K562 (cell line): ENCODE measurements around the gene NECTIN2. TPM values are rescaled to one million over a fixed set of nuclear protein-coding genes. Genes with fewer than 3 reads are reported as not detected.

Source experiments
- ATF4 ChIP-seq: fragments of 450-650 bp; formaldehyde crosslinking; IDR thresholded peaks from 2 replicates; pipeline ENCODE4 v1.4.0; 2022; ENCODE audit warnings: mild to moderate bottlenecking, moderate library complexity
- BHLHE40 ChIP-seq: IDR thresholded peaks from 2 replicates; pipeline ENCODE4 v1.6.1; 2011; ENCODE audit warnings: low read length, improper control_type of control experiment
- CAMTA2 ChIP-seq: fragments of 250-450 bp; sonication (Bioruptor Pico); conservative IDR thresholded peaks from 2 replicates; pipeline ENCODE4 v1.5.1; 2022
- CBX3 ChIP-seq, 2 experiments: IDR thresholded peaks; 1 replicate in 1 of 2; 2 replicates in 1 of 2; pipeline ENCODE4 v1.6.1; 2012; ENCODE audit warnings: inconsistent platforms in 2 of 2, low read length in 2 of 2, borderline replicate concordance in 1 of 2, control low read depth in 1 of 2
- E2F4 ChIP-seq: sonication (generic); formaldehyde crosslinking; IDR thresholded peaks from 2 replicates; pipeline ENCODE4 v1.8.0; 2022; ENCODE audit warnings: mild to moderate bottlenecking, low read depth, missing genetic modification reagents
- KDM1A ChIP-seq, 2 experiments: fragments of 450-650 bp; IDR thresholded peaks; 2 replicates each; pipeline ENCODE4 v1.6.1; 2016; ENCODE audit warnings: mild to moderate bottlenecking in 2 of 2
- MTA1 ChIP-seq: fragments of 450-650 bp; IDR thresholded peaks from 2 replicates; pipeline ENCODE4 v1.6.1; 2017; ENCODE audit warnings: borderline replicate concordance
- MXI1 ChIP-seq: IDR thresholded peaks from 2 replicates; pipeline ENCODE4 v1.6.1; 2011; ENCODE audit warnings: low read depth, mild to moderate bottlenecking, improper control_type of control experiment, low read length
- NR2C1 ChIP-seq, 2 experiments: fragments of 450-650 bp; IDR thresholded peaks; 2 replicates each; pipeline ENCODE4 v1.6.1; 2017; ENCODE audit warnings: mild to moderate bottlenecking in 2 of 2, antibody characterized with exemption in 1 of 2, inconsistent platforms in 1 of 2, missing compliant biosample characterization in 1 of 2, missing genetic modification characterization in 1 of 2
- PPARD ChIP-seq: fragments of 250-450 bp; sonication (Bioruptor Pico); IDR thresholded peaks from 2 replicates; pipeline ENCODE4 v1.8.0; 2022; ENCODE audit warnings: inconsistent platforms, mild to moderate bottlenecking, moderate library complexity
- RB1 ChIP-seq: fragments of 450-650 bp; IDR thresholded peaks from 2 replicates; pipeline ENCODE4 v1.6.1; 2017; ENCODE audit warnings: low read depth, mild to moderate bottlenecking
- REST ChIP-seq, 2 experiments: fragments of 450-650 bp; formaldehyde crosslinking in 1 of 2; IDR thresholded peaks; 2 replicates each; pipeline versions ENCODE4 v1.4.0 to v1.6.1; 2014 to 2020; ENCODE audit warnings: mild to moderate bottlenecking in 2 of 2, borderline replicate concordance in 1 of 2, low read depth in 1 of 2
- ZNF140 ChIP-seq: fragments of 250-450 bp; sonication (Bioruptor Pico); IDR thresholded peaks from 2 replicates; pipeline ENCODE4 v1.8.0; 2021; ENCODE audit warnings: moderate library complexity, mild to moderate bottlenecking, inconsistent platforms
- ZNF583 ChIP-seq: fragments of 250-450 bp; sonication (Bioruptor Pico); IDR thresholded peaks from 2 replicates; pipeline ENCODE4 v1.4.0; 2020
- ZNF764 ChIP-seq: fragments of 250-450 bp; sonication (Bioruptor Pico); IDR thresholded peaks from 2 replicates; pipeline ENCODE4 v1.4.0; 2020; ENCODE audit warnings: low read depth, mild to moderate bottlenecking, moderate library complexity
- polyA plus RNA-seq, 8 experiments: library from polyadenylated mRNA; depleted of rRNA in 4 of 8; stranded (reverse) in 5 of 8; unstranded in 3 of 8; fragments of >200 nt; fragmentation: Nextera tagmentation in 2 of 8; fragmentation: Illumina TruSeq in 1 of 8; extraction: Ambion mirVana in 2 of 8; extraction: Trizol in 1 of 8; gene quantifications; 2 replicates each; pipeline versions ENCODE4 v1.2.1 to v1.2.3, GENCODE V29; 2011 to 2014; ENCODE audit warnings: inconsistent platforms in 1 of 8, missing spikeins in 1 of 8
- total RNA-seq, 7 experiments: library from RNA; depleted of rRNA in 6 of 7; stranded (reverse); fragments of >200 nt in 6 of 7; fragmentation: Illumina TruSeq in 2 of 7; extraction: Trizol in 2 of 7; gene quantifications; 2 replicates each; pipeline versions ENCODE4 v1.2.1 to v1.2.3, GENCODE V29; 2011 to 2021; ENCODE audit warnings: low replicate concordance in 1 of 7

NECTIN2 gene
- total and polyA plus RNA-seq, 9 of the 15 experiments (the other 6 are each of a cell fraction or from before 2014, with no cell fraction given): 3.9 to 94.9 (median 34.9) TPM

- TF ChIP-seq ATF4 (0 out of 2 replicates have a peak, but pooled peaks have one; percentile 16), KDM1A (IDR thresholded peaks at IDR 0.05) (0 out of 4 replicates have a peak, but pooled peaks of 1 of the 2 experiments have one; percentile 43), REST (IDR thresholded peaks at IDR 0.05; ENCODE audit: borderline replicate concordance) (peak; percentile 9; the same call in 1 of the 2 replicates), REST (CRISPR knock-in tag; IDR thresholded peaks at IDR 0.05; ENCODE audit: low read depth) (no peak), MXI1 (no peak), ZNF764 (0 out of 2 replicates have a peak, but pooled peaks have one; percentile 61), CBX3 (IDR thresholded peaks at IDR 0.05; ENCODE audit: borderline replicate concordance in 1 of 2, low read length in 2 of 2) (no peak), NR2C1 (IDR thresholded peaks at IDR 0.05) (no peak), NR2C1 (tag; IDR thresholded peaks at IDR 0.05) (no peak), ZNF583 (CRISPR knock-in tag) (0 out of 2 replicates have a peak, but pooled peaks have one; percentile 14), CAMTA2 (CRISPR knock-in tag) (0 out of 2 replicates have a peak, but pooled peaks have one; percentile 19), BHLHE40 (no peak), PPARD (CRISPR knock-in tag) (0 out of 2 replicates have a peak, but pooled peaks have one; percentile 11), MTA1 (no peak), E2F4 (CRISPR knock-in tag) (0 out of 2 replicates have a peak, but pooled peaks have one; percentile 12), ZNF140 (no peak), RB1 (0 out of 2 replicates have a peak, but pooled peaks have one; percentile 20)
Observed at GRCh38 chr19:44904426-44904994, 58.4 kb downstream of the NECTIN2 start (continued).
